Placental epithelial cell (primary cell): ENCODE results near the gene GPR61. TPM values are rescaled to one million over a fixed set of nuclear protein-coding genes. Genes with fewer than 3 reads are reported as not detected.

Experiments
- small RNA-seq: library from RNA; depleted of rRNA; stranded (forward); fragments of <200 nt; gene quantifications from one replicate; pipeline ENCODE3, GENCODE V24; 2012
- total RNA-seq: library from RNA; depleted of rRNA; stranded (reverse); fragments of >200 nt; gene quantifications from 2 replicates; pipeline ENCODE4 v1.2.3, GENCODE V29; 2012

The GPR61 gene, protein sequence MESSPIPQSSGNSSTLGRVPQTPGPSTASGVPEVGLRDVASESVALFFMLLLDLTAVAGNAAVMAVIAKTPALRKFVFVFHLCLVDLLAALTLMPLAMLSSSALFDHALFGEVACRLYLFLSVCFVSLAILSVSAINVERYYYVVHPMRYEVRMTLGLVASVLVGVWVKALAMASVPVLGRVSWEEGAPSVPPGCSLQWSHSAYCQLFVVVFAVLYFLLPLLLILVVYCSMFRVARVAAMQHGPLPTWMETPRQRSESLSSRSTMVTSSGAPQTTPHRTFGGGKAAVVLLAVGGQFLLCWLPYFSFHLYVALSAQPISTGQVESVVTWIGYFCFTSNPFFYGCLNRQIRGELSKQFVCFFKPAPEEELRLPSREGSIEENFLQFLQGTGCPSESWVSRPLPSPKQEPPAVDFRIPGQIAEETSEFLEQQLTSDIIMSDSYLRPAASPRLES
- total RNA-seq: 0.43 TPM in 1 of 2 replicates, not detected in the other

DNA sequence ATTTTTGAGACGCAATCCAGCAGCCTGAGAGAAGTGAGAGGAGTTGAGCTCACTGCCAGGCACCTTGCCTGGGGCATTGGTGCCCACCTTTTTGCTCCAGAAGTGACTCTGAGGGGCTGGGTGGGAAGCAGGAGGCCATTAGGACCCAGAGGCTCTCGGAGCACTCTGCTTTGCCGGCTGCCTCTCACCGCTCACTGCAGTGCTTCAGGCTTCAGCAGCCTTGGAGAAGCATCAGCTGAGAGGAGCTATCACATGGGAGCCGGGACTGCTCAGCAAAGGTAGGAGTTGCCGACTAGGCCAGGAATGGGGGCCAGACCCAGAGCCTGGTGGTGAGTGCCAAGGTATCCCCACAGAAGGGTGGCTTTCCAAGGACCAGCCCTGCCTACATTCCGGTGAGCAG is at the start of gene GPR61:
GPR61 (plus strand) TSS at position 197 of the 400 bp plus-strand sequence. CDS start 3,151 bp downstream, outside the sequence.

DNA sequence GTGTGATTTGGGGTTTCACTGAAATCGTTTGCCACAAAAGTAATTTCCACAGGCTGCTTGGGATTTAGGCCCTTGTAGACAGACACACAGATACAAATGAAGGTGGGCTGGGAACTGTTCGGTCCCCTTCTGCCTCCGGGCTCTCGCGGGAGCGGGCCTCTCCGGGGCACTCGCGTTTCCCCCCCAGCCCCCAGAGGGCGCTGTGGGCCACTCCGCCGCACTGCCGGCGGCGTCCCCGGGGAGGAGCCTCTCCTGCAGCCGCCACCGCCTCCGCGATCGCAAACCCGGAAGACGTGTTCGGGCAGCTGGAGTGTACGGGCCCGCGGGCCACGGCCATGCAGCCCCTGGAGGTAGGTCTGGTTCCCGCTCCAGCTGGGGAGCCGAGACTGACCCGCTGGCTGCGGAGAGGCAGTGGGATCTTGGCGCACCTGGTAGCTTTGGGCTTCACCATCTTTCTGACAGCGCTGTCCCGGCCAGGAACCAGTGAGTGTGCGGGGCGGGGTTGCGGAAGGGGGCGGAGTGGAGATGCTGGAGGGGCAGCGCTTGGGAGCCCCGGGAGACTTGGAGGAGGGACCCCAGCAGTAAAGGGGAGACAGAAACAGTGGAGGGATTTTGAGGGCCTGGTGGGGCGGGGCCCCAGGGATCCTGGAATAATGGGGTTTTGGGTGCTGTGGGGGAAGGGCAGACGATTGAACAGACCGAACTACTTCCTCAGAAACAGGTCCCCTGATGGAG is 45.7 kb upstream of the GPR61 start, which contains the start of gene CYB561D1:
CYB561D1 (plus strand) TSS at position 290 of the 735 bp plus-strand sequence; CDS start at position 336, 46 bp downstream.

DNA sequence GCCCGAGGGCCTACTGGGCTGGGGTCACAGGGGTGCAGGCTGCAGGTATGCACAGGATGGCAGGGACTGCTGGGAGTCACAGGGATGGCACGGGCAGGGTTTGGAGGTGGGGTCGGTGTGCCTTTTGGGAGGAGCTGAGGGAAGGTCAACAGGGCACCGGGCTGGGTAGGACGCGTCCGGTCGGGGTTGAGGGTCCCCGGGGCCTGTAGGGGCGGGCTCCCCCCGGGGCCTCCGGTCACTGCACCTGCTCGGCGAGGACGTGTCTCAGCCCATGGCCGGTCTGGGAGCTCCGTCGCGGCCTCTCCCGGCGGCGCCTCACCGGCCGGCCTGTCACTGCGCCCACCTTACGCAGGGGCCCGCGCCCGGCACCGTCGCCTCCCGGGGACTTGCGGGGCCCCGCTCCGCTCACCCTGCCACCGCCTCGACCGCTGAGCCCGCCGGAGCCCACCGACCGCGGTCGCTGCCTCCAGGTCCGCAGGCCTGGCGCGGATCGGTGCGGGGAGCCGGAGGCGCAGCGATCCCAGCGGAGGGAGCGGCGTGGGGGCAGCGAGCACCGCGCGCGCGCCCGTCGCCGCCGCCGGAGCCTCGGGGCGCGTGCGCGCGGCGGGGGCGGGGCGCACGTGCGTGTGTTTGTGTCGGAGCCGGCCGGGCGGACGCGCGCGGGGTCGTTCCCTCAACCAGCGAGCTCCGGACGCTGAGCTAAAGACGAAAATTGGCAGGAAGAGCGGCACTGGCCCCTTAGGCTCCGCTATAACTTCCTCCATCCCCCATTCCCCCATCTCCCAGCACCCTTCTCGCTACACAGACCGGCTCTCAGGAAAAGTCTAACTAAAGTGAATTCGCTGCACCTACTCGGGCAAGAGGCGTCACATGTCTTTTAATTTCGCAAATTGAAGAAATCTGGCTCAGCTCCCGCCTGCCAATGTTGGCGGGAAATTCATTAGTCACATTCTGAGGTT is 30.2 kb upstream of the GPR61 start, which contains the start of gene AMIGO1:
AMIGO1 (minus strand) TSS at position 552 of the 959 bp plus-strand sequence. CDS start 815 bp downstream, outside the sequence.

DNA sequence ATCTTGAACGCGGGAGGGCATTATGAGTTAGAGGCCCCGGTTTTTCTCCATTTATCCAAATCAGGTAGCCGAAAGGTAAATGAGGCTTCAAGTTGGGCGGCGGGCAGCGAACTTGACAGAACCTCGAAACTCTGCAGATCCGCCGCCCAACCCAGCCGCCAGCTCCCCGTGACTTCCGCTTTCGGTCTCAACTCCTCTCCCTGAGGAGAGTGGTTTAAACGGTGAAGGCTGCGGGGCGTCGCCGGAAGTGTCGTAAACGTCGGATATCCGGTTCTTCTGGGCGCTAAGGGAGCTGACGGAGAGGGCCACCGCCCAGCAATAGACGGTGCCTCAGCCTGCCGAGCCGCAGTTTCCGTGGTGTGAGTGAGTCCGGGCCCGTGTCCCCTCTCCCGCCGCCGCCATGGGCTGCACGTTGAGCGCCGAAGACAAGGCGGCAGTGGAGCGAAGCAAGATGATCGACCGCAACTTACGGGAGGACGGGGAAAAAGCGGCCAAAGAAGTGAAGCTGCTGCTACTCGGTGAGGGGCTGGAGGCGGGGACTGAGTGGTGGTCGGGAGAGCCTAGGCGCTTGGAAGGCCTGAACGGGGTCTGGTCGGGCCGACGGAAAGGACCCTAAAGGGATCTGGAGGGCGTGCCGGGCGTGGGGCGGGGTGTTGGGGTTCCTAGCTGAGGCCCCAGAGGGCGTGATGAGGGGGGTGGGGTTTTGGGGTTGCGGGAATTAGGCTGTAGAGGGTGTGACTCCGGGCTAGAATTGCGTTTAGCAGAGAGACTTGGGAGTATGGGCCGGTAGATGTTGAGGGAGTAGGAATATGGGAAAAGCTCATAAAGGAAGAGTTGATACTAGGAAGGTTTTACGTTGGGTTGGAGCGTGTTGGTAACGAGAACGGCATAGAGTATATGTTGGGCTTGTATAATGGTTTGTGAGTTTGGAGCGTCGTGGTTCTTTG is 8.9 kb downstream of the GPR61 start, which contains the start of gene GNAI3:
GNAI3 (plus strand) TSS at position 295 of the 947 bp plus-strand sequence; CDS start at position 401, 106 bp downstream.

Small RNA genes lying within 50 kb of the gene (small RNA-seq; reads per million reads assigned to genes)
- 9.9 reads per million, percentile 95 among the genes with 10 or more reads in this experiment for gene RNU6V

Other genes with a start within 250 kb of the GPR61 start
- 0.54 TPM in 1 of 2 replicates, not detected in the other for gene MYBPHL, start 232.9 kb upstream of the GPR61 start, total RNA-seq
- 37.7 and 96.7 TPM in 2 replicates for gene SORT1, start 142.0 kb upstream of the GPR61 start, total RNA-seq
- gene PSMA5, start 113.4 kb upstream of the GPR61 start, total RNA-seq: 24.3 and 39.0 TPM in 2 replicates
- gene SYPL2, start 73.3 kb upstream of the GPR61 start, total RNA-seq: 0.11 and 0.39 TPM in 2 replicates
- 2.8 and 5.5 TPM in 2 replicates for gene ATXN7L2, start 56.0 kb upstream of the GPR61 start, total RNA-seq
- 8.6 and 12.6 TPM in 2 replicates for gene CYB561D1, start 45.8 kb upstream of the GPR61 start, total RNA-seq
- gene AMIGO1, start 30.1 kb upstream of the GPR61 start, total RNA-seq: 0.65 and 0.79 TPM in 2 replicates
- 11.8 and 14.5 TPM in 2 replicates for gene GNAI3, start 8.7 kb downstream of the GPR61 start, total RNA-seq
- gene GNAT2, start 79.7 kb downstream of the GPR61 start, total RNA-seq: 0.11 and 0.39 TPM in 2 replicates
- gene AMPD2, start 80.0 kb downstream of the GPR61 start, total RNA-seq: 75.0 and 87.1 TPM in 2 replicates
- gene GSTM4, start 116.2 kb downstream of the GPR61 start, total RNA-seq: 4.0 and 5.5 TPM in 2 replicates
- 9.9 and 29.8 TPM in 2 replicates for gene GSTM2, start 128.2 kb downstream of the GPR61 start, total RNA-seq
- gene GSTM1, start 147.9 kb downstream of the GPR61 start, total RNA-seq: not detected in 2 replicates
- gene GSTM5, start 172.4 kb downstream of the GPR61 start, total RNA-seq: under 0.01 TPM in 1 of 2 replicates, not detected in the other
- gene GSTM3, start 201.2 kb downstream of the GPR61 start, total RNA-seq: 17.9 and 37.3 TPM in 2 replicates
- not detected in 2 replicates for gene EPS8L3, start 224.1 kb downstream of the GPR61 start, total RNA-seq